Measurements from ENCODE around the gene WFIKKN2. TPM values are rescaled to one million over a fixed set of nuclear protein-coding genes. Genes with fewer than 3 reads are reported as not detected.
"Not testable (repeated sequence)": the region's sequence is repeated elsewhere in the genome, so short reads cannot be mapped to it uniquely, and the experiment has no call there.

Gene WFIKKN2
- total RNA-seq, 1 donor from 2014 or later = 0.08 TPM

DNA sequence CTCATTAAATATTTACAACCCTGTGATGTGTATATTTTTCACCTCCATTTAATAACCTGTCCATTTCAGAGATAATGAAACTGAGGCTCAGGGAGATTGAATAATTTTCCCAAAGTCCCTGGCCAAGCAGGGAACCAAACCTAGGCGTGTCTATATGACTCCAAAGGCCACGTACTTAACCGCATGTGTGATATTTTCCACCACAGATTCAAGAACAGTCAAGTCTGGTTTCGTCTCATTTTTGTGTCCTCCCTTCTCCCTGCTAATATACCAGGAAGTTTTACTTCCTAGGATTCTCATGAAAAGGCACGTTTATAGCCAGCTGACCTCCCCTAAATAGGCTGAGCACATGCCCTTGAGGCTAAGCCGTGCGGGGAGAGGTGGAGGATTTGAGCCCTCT, 15.3 kb downstream of the WFIKKN2 start:
- no peak for DNase-seq (ENCODE audit: low spot score)
- ATAC-seq = no peak

DNA sequence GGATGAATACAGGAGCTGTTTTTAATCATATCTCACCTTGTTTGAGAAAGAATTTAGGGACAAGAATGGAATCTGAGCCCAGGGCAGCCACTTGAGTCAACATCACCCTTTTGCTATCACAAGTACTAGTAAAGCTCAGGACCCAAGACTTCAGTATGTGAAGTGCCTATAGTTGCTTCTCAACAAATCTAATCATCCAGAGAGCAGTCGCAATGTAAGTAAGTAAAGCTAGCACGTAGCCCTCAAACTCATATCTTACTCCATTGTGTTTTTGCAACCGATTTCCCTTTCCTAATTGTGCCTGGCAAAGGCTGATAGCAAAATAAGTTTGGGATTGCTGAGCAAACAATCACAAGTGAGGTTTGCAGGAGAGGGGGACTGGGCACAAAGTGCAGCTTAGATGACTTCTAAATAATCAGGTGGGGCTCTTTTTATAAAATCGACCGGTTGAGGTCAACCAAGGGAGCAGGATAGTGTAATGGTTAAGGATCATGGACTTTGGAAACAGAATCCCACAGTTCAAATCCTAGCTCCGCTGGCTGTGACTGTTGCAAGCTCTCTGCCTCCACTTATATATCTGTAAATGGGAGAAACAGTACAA, 17.7 kb downstream of the WFIKKN2 start:
- ATAC-seq (peak; percentile 66), DNase-seq (ENCODE audit: low spot score) (peak; percentile 76)

DNA sequence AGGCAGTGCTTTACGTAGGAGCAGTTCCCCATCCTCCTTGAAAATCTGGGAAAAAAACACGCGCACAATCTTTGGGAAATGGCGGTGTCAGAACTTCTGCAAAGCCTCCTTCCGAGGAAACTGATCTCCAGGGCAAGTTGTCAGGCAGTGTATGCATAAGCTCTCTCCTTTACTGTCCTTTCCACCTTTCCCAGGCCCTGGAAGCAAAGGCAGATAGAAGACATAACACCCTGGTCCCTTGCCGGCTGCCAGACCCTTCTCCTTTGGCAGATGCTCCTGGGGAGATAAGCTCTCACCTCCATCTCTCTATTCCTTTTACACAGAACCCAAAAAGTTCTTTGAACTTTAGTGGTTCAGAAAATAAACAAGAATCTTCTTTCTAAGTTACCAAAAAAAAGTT, 18.4 kb downstream of the WFIKKN2 start:
- ATAC-seq = no peak
- DNase-seq (ENCODE audit: low spot score) = peak; percentile 42

DNA sequence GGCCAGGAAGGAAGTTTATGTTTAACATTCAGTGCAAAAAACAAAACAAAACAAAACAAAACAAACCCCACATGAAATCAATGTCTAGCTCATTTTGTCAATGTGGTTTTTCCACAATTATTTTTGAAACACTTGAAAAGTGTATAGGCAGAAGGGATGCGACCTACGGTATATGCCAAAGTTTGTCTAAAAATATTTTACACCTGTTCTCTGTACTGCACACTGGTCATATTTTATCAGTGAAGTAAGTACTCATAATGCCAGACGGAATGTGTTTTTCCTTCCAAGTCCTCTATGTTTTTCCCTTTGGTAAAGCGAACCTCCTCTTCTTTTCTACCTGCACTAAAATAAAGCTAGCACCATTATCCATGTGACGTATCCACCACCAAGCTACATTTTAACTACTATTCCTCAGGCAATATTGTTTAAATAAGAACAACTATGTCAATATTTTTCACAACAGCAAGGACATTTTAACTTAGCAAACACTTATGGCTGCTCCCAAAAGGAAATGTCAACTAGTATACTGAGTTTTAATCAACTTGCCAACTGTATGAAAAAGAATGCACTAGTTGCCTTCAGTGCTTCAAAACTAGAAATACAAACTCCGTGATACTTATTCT, 20.4 kb downstream of the WFIKKN2 start:
- no peak for DNase-seq (ENCODE audit: low spot score)
- peak; percentile 23 for ATAC-seq

DNA sequence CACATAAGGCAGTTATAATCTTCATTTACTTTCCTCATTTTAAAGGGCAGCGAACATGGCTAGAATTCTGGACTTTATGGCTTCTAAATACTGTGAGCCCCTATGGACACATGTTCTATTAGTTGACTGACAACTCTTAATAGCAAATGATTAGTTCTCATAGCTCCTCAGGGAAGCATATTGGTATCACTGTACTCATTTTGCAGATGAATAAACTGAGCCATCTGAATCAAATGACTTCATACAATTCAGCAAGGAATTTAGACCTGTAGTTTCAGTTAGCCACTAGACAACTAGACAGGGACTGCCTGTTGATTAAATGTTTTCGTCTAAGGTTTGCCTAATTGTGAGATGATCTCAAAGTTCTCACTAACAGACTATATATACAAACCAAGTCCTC, 21.0 kb downstream of the WFIKKN2 start:
- ATAC-seq (no peak), DNase-seq (ENCODE audit: low spot score) (no peak)

DNA sequence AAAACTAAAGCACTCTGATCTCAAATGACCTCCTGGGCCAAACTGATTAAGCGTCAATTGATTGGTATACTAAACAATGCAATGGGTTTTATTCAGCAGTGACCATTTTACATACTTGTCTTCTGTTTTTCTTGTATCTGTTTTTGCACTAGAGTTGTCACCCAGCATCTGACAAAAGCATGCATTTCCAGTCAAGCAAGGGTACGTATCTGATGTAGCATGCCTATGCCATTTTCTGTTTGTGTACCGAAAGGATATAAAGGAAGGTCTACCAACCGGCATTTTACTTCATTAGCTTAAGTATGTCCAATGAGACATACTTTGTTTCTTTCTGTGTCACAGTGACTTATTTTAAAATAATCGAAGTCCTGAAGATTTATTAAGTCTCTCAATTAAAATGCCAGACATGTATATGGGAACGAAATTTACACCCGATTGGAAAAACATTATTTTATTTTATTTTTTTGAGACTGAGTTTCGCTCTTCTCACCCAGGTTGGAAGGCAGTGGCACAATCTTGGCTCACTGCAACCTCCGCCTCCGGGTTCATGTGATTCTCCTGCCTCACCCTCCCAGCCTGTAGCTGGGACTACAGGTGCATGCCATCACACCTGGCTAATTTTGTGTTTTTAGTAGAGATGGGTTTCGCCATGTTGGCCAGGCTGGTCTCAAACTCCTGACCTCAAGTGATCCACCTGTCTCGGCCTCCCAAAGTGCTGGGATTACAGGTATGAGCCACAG, 23.3 kb downstream of the WFIKKN2 start:
- DNase-seq (ENCODE audit: low spot score) (peak; percentile 59), ATAC-seq (no peak)

DNA sequence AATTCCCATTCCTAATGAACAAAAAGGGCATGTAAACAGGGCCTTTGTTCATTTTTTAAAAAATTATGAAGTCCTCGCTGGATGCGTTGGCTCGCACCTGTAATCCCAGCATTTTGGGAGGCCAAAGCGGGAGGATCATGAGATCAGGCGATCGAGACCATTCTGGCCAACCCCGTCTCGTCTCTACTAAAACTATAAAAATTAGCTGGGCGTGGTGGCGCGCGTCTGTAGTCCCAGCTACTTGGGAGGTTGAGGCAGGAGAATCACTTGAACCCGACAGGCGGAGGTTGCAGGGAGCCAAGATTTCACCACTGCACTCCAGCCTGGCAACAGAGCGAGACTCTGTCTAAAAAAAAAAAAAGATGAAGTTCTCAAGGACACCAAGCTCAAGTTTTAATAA, 24.3 kb downstream of the WFIKKN2 start:
- ATAC-seq = not testable (repeated sequence)
- peak; percentile 44 for DNase-seq (ENCODE audit: low spot score)

DNA sequence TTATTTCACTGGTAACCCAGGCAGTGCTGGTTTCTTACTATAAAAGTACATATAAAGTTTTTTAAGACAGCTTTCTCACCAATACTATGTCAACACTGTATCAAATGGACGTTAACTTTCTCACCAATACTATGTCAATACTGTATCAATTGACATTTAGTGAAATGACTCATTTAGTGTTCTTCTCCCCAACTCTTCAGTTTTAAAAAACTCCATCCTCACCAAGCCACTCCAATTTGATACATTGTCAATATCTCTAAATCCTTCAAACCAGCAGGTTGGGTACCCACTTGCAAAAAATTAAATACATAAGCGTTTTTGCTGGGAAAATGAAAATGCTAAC, 25.9 kb downstream of the WFIKKN2 start:
- no peak for ATAC-seq
- DNase-seq (ENCODE audit: low spot score) = no peak

DNA sequence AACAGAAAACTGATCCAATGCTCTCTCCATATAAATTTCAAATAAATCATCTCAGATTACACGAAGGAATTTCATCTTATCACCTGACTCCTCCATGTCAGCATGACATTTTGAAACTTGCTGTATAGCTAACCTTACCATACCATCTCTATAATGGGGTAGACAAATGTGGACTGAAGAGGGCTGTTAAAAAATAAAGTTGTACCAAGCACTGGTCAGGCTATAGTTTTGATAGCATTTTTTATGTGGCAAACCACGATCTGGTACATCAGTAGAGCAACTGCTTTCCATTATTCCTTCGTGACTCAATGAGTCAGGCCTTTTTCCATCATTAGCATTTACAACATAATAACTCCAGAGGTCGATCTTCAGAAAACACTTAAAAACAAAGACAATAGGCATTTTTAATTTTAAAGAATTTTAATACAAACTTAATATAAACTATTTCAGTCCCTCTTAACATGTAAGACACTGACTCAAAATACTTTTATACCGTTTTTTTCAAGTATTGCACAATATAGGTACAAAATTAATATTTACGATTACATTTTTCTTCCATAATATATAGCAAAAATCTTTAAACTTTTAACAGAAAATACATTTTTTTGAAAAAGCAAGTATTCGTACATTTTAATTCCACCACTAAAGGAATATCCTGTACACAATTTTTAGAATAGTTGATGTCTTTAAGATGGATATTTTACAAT, 26.6 kb downstream of the WFIKKN2 start:
- no peak for ATAC-seq
- no peak for DNase-seq (ENCODE audit: low spot score)

DNA sequence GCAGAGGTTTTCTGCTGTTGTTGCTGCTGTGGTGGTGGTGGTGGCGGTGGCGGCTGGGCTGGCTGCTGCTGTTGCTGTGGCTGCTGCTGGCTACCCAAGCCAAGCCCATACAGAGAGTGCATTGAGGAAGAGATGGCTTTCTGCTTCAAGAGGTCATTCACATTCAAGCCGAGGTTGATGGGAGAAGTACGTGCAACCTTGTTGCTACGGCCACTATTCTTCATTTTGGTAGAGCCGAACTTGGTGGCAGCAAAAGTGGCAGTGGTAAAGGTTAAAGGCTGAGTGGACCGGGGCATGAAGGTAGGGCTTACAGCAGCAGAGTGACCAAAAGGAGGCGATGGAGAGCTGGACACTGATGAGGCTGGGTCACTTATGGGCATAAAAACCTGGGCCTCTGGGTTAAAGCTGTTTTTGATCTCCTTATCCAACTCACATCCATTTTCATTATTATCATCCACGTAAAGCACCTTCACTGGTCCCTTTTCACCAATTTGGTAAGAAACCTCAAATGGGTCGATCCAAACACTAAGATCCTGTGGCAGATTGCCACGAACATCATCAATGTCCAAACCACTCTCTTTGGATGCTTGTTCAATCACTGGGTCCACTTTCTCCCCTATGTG, 27.9 kb downstream of the WFIKKN2 start:
- ATAC-seq (no peak), DNase-seq (ENCODE audit: low spot score) (no peak)

DNA sequence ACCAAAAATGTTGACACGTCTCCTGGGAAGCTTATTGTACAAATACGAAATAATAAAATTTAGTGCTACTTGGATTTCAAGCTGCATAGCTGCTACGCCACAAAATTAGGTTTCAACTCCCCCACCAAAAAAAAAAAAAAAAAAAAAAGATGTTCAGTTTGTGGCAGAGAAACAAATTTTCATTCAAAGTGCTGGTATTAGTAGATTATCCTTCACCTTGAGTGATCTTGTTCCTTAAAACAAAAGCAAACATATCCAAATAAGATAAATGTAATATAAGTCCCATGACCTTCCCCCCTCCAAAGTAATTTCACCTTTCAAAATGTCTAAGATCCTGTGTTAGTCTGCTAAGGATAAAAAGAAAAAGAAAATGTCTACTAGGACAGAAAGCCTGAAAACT, 28.5 kb downstream of the WFIKKN2 start:
- no peak for DNase-seq (ENCODE audit: low spot score)
- ATAC-seq = no peak

DNA sequence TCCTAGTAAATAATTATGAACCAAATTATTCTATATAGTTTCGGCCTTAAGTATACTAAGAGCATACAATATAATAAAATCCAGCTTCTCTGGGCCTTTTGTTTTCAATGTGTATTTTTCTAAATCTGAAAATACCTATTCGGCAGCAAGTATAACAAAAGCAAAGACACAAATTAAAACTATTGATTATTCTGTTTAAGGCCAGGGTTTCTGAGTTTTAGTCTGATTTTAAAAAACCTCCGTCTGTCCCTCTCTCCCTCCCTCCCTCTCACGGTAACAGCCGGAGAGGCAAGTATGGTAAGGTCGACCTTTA, 29.3 kb downstream of the WFIKKN2 start:
- ATAC-seq (no peak), DNase-seq (ENCODE audit: low spot score) (no peak)

DNA sequence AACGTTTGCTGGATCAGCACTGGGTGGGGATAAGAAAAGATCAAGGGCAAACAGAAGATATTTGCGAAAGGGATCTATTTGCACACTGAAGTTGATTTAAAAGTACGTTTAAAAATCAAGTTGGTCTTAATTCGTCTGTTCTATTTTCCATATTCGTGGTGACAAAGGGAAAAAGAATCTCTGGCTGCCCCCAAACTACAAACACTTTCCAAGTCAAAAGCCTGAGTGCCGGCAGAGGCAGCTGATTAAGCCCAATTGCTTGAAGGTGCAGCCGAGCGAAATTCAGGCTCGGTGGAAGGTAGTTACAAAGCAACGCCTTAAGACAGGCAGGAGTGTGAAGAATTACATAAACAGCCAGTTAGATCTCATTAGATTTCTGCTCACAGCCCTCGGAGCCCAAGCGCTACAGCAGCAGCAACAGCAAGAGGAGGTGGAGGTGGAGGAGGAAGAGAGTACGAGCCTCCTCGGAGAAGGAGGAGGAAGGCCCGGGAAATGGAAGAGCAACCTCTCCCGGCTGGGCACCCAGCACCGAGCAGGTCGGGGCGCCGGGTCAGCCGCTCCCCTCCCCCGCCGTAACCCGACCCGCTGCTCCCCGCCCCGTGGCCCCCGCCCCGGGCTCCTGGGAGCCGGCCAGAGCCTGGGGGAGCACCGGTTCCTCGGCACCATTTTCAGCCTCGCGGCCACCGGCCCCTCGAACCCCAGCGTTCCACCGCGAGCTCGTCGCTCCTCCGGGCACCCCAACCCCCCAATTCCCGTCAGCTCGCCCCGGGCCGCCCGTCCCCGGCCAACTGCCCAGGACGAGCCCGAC, 29.9 kb downstream of the WFIKKN2 start:
- ATAC-seq = peak; percentile 17
- peak; percentile 75 for DNase-seq (ENCODE audit: low spot score)

DNA sequence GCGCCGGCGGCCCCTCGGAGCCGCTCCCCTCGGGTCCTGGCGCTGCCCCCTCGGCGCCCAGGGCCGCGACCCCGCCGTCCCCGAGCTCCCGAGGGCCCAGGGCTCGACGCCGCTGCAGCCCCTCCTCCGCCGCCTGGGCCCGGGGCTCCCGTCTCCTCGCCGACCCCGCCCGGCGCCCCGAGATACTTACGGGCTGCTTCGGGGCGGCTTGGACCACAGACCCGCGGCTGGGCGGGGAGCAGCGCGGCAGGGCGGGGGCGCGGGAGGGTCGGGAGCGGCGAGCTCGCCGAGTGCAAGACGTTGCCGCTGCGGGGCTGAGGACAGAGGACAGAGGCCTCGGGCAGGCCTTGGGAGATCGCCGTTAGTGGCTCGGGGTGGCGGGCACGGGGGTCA, 30.5 kb downstream of the WFIKKN2 start:
- no peak for DNase-seq (ENCODE audit: low spot score)
- ATAC-seq = peak; percentile 0

DNA sequence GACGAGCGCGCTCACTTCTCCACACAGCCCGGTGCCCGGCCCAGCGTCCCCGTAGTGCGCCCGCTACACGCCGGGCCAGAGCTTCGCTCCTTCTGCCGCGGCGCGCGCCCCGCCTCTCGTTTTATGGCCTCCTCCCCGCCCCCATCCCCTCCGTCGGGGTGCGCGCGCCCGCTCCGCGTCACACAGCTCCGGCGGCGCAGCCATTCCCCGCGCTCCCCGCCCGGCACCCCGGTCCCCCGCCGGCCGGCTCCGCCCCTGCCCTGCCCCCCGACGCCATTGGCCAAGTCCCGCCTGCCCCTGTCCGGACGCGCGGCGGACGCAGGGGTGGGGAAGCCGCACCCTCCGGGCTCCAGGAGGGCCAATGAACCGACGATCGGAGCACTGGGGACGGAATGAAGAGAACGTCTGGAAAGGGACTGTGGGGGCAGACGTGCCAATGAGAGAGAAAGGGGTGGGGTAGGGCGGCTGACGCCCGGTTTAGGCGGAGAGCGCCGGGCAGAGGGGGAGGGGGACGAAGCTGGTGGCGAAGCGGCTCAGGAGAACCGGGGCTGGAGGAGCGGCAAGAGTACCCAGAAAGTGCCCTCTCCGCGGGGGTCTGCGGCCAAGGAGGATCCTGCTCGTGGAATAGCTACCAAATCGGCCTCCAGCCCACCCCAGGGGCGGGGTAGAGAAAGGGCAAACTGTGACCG, 31.0 kb downstream of the WFIKKN2 start, which contains the start of gene TOB1:
TSS of gene TOB1 (minus strand) at position 94 of the 689 bp plus-strand sequence. CDS start 2,337 bp downstream, outside the sequence.
- peak; percentile 71 for ATAC-seq
- peak; percentile 100 for DNase-seq (ENCODE audit: low spot score)

DNA sequence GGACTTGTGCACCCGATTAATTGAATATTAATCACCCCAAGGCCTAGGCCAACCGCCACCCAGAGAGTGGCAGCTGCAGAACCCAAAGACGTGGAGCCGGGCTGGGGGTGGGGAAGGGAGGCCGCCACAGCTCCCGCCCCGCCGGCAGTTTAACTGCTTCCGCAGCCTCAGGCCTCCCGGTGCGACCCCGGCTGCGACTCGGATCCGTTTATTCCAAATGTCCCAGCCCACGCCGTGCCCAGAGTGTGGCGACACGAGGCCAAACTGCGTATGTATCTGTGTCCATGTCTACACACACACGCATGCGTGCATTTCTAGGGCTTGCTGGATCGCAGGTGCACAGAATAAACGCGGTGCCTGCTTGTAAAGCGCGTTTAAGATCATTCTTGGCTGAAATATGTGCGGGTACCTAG, 31.6 kb downstream of the WFIKKN2 start:
- ATAC-seq = peak; percentile 32
- DNase-seq (ENCODE audit: low spot score) = no peak

DNA sequence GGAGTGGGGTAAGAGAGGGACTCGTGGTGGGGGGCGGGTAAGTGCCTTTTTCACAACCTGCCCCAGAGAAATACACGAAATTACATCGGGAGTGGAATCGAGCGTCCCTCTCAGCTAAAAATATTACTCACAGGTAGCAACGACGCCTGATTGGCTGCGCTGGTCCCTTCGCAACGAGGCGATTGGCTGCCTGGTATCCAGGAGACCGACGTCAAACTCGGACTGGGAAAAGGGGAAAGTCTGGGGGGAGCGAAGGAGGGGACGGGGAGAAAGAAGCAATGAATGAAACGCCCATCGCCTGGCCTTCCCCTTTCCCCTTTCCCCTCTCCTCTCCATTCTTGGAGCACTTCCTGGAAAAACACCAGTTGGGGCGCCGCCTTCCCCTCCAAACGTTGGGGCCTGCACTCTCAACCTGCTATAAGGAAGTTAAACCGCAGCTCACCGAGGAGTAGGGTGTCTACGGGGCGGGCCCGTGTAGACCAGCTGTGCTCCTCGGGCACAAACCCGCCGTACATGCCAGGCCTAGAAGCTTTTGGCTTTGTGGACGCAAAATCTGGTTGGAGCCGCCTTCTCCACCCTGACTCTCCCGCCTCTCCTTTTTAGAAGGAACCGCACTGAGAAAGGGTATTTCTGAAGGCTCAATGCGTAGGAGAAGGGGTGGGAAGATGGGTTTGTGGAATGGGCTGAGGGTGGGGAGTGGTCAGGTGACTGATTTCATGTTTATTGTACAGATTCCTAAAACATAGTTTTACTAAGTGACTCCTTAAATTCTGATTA, 32.2 kb downstream of the WFIKKN2 start:
- DNase-seq (ENCODE audit: low spot score) = peak; percentile 98
- peak; percentile 58 for ATAC-seq

DNA sequence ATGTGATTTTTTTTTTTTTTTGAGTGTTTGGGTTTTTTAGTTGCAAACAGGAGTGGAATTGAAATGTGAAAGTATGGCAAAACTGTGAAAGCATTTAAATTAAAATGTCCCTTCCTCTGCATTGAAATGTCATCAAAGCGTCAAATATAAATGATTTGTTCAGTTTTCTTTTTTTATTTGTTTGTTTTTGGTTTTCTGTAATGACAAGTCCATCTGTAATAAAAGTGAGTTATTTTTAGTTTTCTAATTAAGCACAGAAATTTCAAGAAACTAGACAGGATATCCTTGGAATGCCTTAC, 32.7 kb downstream of the WFIKKN2 start:
- ATAC-seq (no peak), DNase-seq (ENCODE audit: low spot score) (no peak)

DNA sequence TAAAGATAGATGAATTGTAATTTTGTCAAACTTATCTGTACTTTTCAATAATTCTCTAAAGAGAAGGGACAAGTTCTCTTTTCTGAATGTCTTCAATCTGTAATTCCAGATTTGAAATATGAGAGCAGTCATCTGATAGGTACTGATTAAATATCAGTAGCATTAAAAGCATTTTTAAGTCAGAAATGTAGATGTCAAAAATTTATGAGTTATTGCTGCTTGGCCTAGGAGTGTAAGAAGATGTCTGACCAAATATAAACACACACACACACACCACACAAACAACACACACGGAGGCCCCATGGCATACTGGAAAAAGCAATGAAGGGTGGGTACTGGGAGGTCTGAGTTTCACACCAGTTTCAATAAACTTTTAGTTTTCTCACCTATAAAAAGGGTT, 33.2 kb downstream of the WFIKKN2 start:
- ATAC-seq = no peak
- no peak for DNase-seq (ENCODE audit: low spot score)

Data from left lobe of liver (tissue), 2 donors.